Sigmoid colon (tissue), 4 donors: ENCODE data around the gene SUGP1.

Experiments
- CTCF ChIP-seq, 4 experiments: fragments of 450-650 bp in 3 of 4; fragments of 200-600 bp in 1 of 4; IDR thresholded peaks; one replicate each; pipeline ENCODE4 v1.5.1; 2016 to 2019; ENCODE audit warnings: antibody characterized with exemption in 4 of 4, mild to moderate bottlenecking in 3 of 4, moderate library complexity in 2 of 4
- EP300 ChIP-seq, 4 donors: sonication (generic); formaldehyde crosslinking; IDR thresholded peaks; one replicate each; pipeline ENCODE4 v1.6.1; 2017; ENCODE audit warnings: antibody characterized with exemption in 4 of 4
- POLR2A ChIP-seq, 2 donors: fragments of 450-650 bp; IDR thresholded peaks; one replicate each; pipeline ENCODE4 v1.6.1; 2016; ENCODE audit warnings: antibody characterized with exemption in 2 of 2, mild to moderate bottlenecking in 2 of 2, moderate library complexity in 2 of 2

GRCh38 chr19:19238126-19238894 is 82.0 kb downstream of the SUGP1 start:
- no peak for TF ChIP-seq CTCF (IDR thresholded peaks at IDR 0.05)
- no peak for TF ChIP-seq EP300 (IDR thresholded peaks at IDR 0.05)
- no peak for TF ChIP-seq POLR2A (IDR thresholded peaks at IDR 0.05)
